HepG2 (cell line): ENCODE data around the gene PALM. TPM values are rescaled to one million over a fixed set of nuclear protein-coding genes. Genes with fewer than 3 reads are reported as not detected.

Source experiments
- ATAD3A ChIP-seq: sonication (generic); formaldehyde crosslinking; IDR thresholded peaks from 2 replicates; pipeline ENCODE4 v1.4.0; 2020; ENCODE audit warnings: missing genetic modification reagents
- ATRX ChIP-seq: sonication (generic); formaldehyde crosslinking; IDR thresholded peaks from 2 replicates; pipeline ENCODE4 v1.4.0; 2020; ENCODE audit warnings: missing genetic modification reagents, borderline replicate concordance
- DDIT3 ChIP-seq: sonication (generic); formaldehyde crosslinking; IDR thresholded peaks from 2 replicates; pipeline ENCODE4 v1.4.0; 2020; ENCODE audit warnings: mild to moderate bottlenecking, missing genetic modification reagents
- FOXJ3 ChIP-seq: sonication (generic); formaldehyde crosslinking; IDR thresholded peaks from 2 replicates; pipeline ENCODE4 v1.4.0; 2020; ENCODE audit warnings: missing genetic modification reagents, mild to moderate bottlenecking, borderline replicate concordance
- GFI1 ChIP-seq: sonication (generic); formaldehyde crosslinking; IDR thresholded peaks from 2 replicates; pipeline ENCODE4 v1.5.0; 2020; ENCODE audit warnings: missing genetic modification reagents, mild to moderate bottlenecking, borderline replicate concordance
- HIC2 ChIP-seq: sonication (generic); formaldehyde crosslinking; IDR thresholded peaks from 2 replicates; pipeline ENCODE4 v1.9.0; 2022; ENCODE audit warnings: low read depth, missing genetic modification reagents
- HOXA9 ChIP-seq: sonication (generic); formaldehyde crosslinking; IDR thresholded peaks from 2 replicates; pipeline ENCODE4 v1.8.1; 2022; ENCODE audit warnings: missing genetic modification reagents, mild to moderate bottlenecking, moderate library complexity, borderline replicate concordance
- ISX ChIP-seq: sonication (generic); formaldehyde crosslinking; conservative IDR thresholded peaks from 2 replicates; pipeline ENCODE4 v1.5.0; 2020; ENCODE audit warnings: missing genetic modification reagents
- JDP2 ChIP-seq: sonication (generic); formaldehyde crosslinking; IDR thresholded peaks from 2 replicates; pipeline ENCODE4 v1.8.1; 2022; ENCODE audit warnings: missing genetic modification reagents, borderline replicate concordance
- MLLT10 ChIP-seq: sonication (generic); formaldehyde crosslinking; IDR thresholded peaks from 2 replicates; pipeline ENCODE4 v1.4.0; 2020; ENCODE audit warnings: missing genetic modification reagents
- MYNN ChIP-seq: sonication (generic); formaldehyde crosslinking; IDR thresholded peaks from 2 replicates; pipeline ENCODE4 v1.4.0; 2020; ENCODE audit warnings: mild to moderate bottlenecking, low read depth, missing genetic modification reagents
- NR2C2 ChIP-seq: sonication (generic); formaldehyde crosslinking; IDR thresholded peaks from 2 replicates; pipeline ENCODE4 v1.4.0; 2020; ENCODE audit warnings: missing genetic modification reagents, mild to moderate bottlenecking, moderate library complexity, borderline replicate concordance
- SAFB2 ChIP-seq: sonication (generic); formaldehyde crosslinking; IDR thresholded peaks from 2 replicates; pipeline ENCODE4 v1.5.1; 2020; ENCODE audit warnings: missing genetic modification reagents, low read depth, mild to moderate bottlenecking, borderline replicate concordance
- SP2 ChIP-seq: sonication (generic); formaldehyde crosslinking; IDR thresholded peaks from 2 replicates; pipeline ENCODE4 v1.5.1; 2020; ENCODE audit warnings: mild to moderate bottlenecking, missing genetic modification reagents
- U2AF2 ChIP-seq: fragments of 200-400 bp; formaldehyde crosslinking; IDR thresholded peaks from 2 replicates; pipeline ENCODE4 v1.6.1; 2017; ENCODE audit warnings: low read depth, mild to moderate bottlenecking, low read length
- WIZ ChIP-seq: sonication (generic); formaldehyde crosslinking; IDR thresholded peaks from 2 replicates; pipeline ENCODE4 v1.5.1; 2020; ENCODE audit warnings: mild to moderate bottlenecking, missing genetic modification reagents
- XBP1 ChIP-seq: sonication (generic); formaldehyde crosslinking; IDR thresholded peaks from 2 replicates; pipeline ENCODE4 v1.5.0; 2020; ENCODE audit warnings: missing genetic modification reagents
- ZMYM4 ChIP-seq: sonication (generic); formaldehyde crosslinking; IDR thresholded peaks from 2 replicates; pipeline ENCODE4 v1.8.1; 2023; ENCODE audit warnings: mild to moderate bottlenecking, missing genetic modification reagents
- ZNF292 ChIP-seq: sonication (generic); formaldehyde crosslinking; IDR thresholded peaks from 2 replicates; pipeline ENCODE4 v1.8.1; 2022; ENCODE audit warnings: mild to moderate bottlenecking, low read depth, missing genetic modification reagents, borderline replicate concordance
- ZNF33A ChIP-seq: sonication (generic); formaldehyde crosslinking; IDR thresholded peaks from 2 replicates; pipeline ENCODE4 v1.5.1; 2020; ENCODE audit warnings: missing genetic modification reagents, mild to moderate bottlenecking, moderate library complexity, borderline replicate concordance
- ZNF44 ChIP-seq: sonication (generic); formaldehyde crosslinking; IDR thresholded peaks from 2 replicates; pipeline ENCODE4 v1.5.1; 2020; ENCODE audit warnings: mild to moderate bottlenecking, missing genetic modification reagents
- ZNF451 ChIP-seq: sonication (generic); formaldehyde crosslinking; IDR thresholded peaks from 2 replicates; pipeline ENCODE4 v1.5.0; 2020; ENCODE audit warnings: mild to moderate bottlenecking, missing genetic modification reagents
- ZNF549 ChIP-seq: sonication (generic); formaldehyde crosslinking; IDR thresholded peaks from 2 replicates; pipeline ENCODE4 v1.5.0; 2020; ENCODE audit warnings: missing genetic modification reagents
- ZNF562 ChIP-seq: sonication (generic); formaldehyde crosslinking; IDR thresholded peaks from 2 replicates; pipeline ENCODE4 v1.8.0; 2022; ENCODE audit warnings: missing genetic modification reagents, borderline replicate concordance
- ZNF674 ChIP-seq: sonication (generic); formaldehyde crosslinking; IDR thresholded peaks from 2 replicates; pipeline ENCODE4 v1.5.0; 2020; ENCODE audit warnings: low read depth, mild to moderate bottlenecking, missing genetic modification reagents
- ZNF83 ChIP-seq: sonication (generic); formaldehyde crosslinking; IDR thresholded peaks from 2 replicates; pipeline ENCODE4 v1.4.0; 2020; ENCODE audit warnings: missing genetic modification reagents, mild to moderate bottlenecking, borderline replicate concordance
- ZSCAN9 ChIP-seq: IDR thresholded peaks from 2 replicates; pipeline ENCODE4 v1.6.1; 2016; ENCODE audit warnings: borderline replicate concordance
- polyA plus RNA-seq, 8 experiments: library from polyadenylated mRNA; depleted of rRNA in 3 of 8; stranded (reverse) in 7 of 8; unstranded in 1 of 8; fragments of >200 nt; fragmentation: Illumina TruSeq in 4 of 8; extraction: Trizol in 4 of 8; gene quantifications; 2 replicates each; pipeline versions ENCODE4 v1.2.1 to v1.2.3, GENCODE V29; 2011 to 2016; ENCODE audit warnings: low read depth in 4 of 8, missing spikeins in 1 of 8, mixed read lengths in 1 of 8; ENCODE audit not compliant: insufficient read depth in 1 of 8
- total RNA-seq, 5 experiments: library from RNA; depleted of rRNA; stranded (reverse); fragments of >200 nt; fragmentation: Illumina TruSeq; extraction: Trizol; gene quantifications; 2 replicates each; pipeline ENCODE4 v1.2.3, GENCODE V29; 2016; ENCODE audit warnings: low read depth in 1 of 5
- TF ChIP-seq, protein P1 (sequence below): IDR thresholded peaks from 2 replicates; pipeline ENCODE4 v1.6.1; 2018; ENCODE audit warnings: missing genetic modification reagents, mild to moderate bottlenecking, missing compliant biosample characterization

Gene PALM
- total and polyA plus RNA-seq, 2 of the 13 experiments (the other 11 are each of a cell fraction or from before 2014, with no cell fraction given) = 4.0 to 9.7 TPM

- 0 out of 2 replicates have a peak, but pooled peaks have one; percentile 55 for TF ChIP-seq SAFB2 (CRISPR knock-in tag)
- TF ChIP-seq ZNF674 = no peak
- TF ChIP-seq ZNF33A (CRISPR knock-in tag) = 0 out of 2 replicates have a peak, but pooled peaks have one; percentile 37
- no peak for TF ChIP-seq ZNF562 (CRISPR knock-in tag)
- no peak for TF ChIP-seq U2AF2
- TF ChIP-seq MLLT10 (CRISPR knock-in tag) = no peak
- TF ChIP-seq DDIT3 (CRISPR knock-in tag) = no peak
- TF ChIP-seq XBP1 (CRISPR knock-in tag) = no peak
- TF ChIP-seq MYNN (CRISPR knock-in tag) = peak; percentile 83; the same call in 1 of the 2 replicates
- TF ChIP-seq ZMYM4 (CRISPR knock-in tag) = peak; percentile 73; the same call in 1 of the 2 replicates
- TF ChIP-seq NR2C2 (CRISPR knock-in tag) = peak; percentile 97
- TF ChIP-seq ATRX (CRISPR knock-in tag) = no peak
- no peak for TF ChIP-seq ZNF44 (CRISPR knock-in tag)
- TF ChIP-seq SP2 = peak; percentile 96
- TF ChIP-seq WIZ (CRISPR knock-in tag) = peak; percentile 70; the same call in 1 of the 2 replicates
- TF ChIP-seq HOXA9 (CRISPR knock-in tag) = no peak
- no peak for TF ChIP-seq FOXJ3 (CRISPR knock-in tag)
- TF ChIP-seq ZSCAN9 = peak; percentile 83
- TF ChIP-seq, protein P1, sequence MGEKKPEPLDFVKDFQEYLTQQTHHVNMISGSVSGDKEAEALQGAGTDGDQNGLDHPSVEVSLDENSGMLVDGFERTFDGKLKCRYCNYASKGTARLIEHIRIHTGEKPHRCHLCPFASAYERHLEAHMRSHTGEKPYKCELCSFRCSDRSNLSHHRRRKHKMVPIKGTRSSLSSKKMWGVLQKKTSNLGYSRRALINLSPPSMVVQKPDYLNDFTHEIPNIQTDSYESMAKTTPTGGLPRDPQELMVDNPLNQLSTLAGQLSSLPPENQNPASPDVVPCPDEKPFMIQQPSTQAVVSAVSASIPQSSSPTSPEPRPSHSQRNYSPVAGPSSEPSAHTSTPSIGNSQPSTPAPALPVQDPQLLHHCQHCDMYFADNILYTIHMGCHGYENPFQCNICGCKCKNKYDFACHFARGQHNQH (CRISPR knock-in tag) = peak; percentile 87
- TF ChIP-seq HIC2 (CRISPR knock-in tag) = peak; percentile 92
- TF ChIP-seq JDP2 (CRISPR knock-in tag) = no peak
- TF ChIP-seq ZNF451 (CRISPR knock-in tag) = peak; percentile 54; the same call in 1 of the 2 replicates
- TF ChIP-seq ZNF549 (CRISPR knock-in tag) = no peak
- TF ChIP-seq ZNF292 (CRISPR knock-in tag) = no peak
- TF ChIP-seq ZNF83 = no peak
- TF ChIP-seq GFI1 = no peak; the same call in 1 of the 2 replicates
- no peak for TF ChIP-seq ATAD3A (CRISPR knock-in tag)
- TF ChIP-seq ISX (CRISPR knock-in tag) = no peak
Observed at GRCh38 chr19:796692-797527, 88.2 kb downstream of the PALM start, which contains the start of gene PTBP1 (continued).
